Adipocyte (in vitro differentiated cells): ENCODE results near the gene MAP3K9.

Experiments used
- DNase-seq: peaks from one replicate; pipeline ENCODE4 v3.0.0-alpha.2; 2015; ENCODE audit warnings: low read depth
- H3K27me3 ChIP-seq: replicated peaks from 2 replicates; pipeline ENCODE4 v1.7.0; 2013; ENCODE audit warnings: mild to moderate bottlenecking, low read length, moderate library complexity; ENCODE audit not compliant: control insufficient read depth, insufficient read depth
- H3K36me3 ChIP-seq: 2 replicates; pipeline ENCODE4 v1.7.0; 2013; ENCODE audit warnings: low read length, mild to moderate bottlenecking, moderate library complexity; ENCODE audit not compliant: control insufficient read depth, insufficient read depth, severe bottlenecking
- H3K4me1 ChIP-seq: 2 replicates; pipeline ENCODE4 v1.7.0; 2013; ENCODE audit warnings: mild to moderate bottlenecking, low read length, moderate library complexity; ENCODE audit not compliant: control insufficient read depth, insufficient read depth
- H3K4me3 ChIP-seq: 2 replicates; pipeline ENCODE4 v1.7.0; 2013; ENCODE audit warnings: mild to moderate bottlenecking, low read length, moderate library complexity
- H3K9ac ChIP-seq: 2 replicates; pipeline ENCODE4 v1.7.0; 2013; ENCODE audit warnings: mild to moderate bottlenecking, low read length, moderate library complexity
- H3K9me3 ChIP-seq: 2 replicates; pipeline ENCODE4 v1.7.0; 2013; ENCODE audit warnings: mild to moderate bottlenecking, low read length, moderate library complexity; ENCODE audit not compliant: control insufficient read depth

Gene MAP3K9

GRCh38 chr14:70744641-70745040 lies 64.7 kb downstream of the MAP3K9 start:
- H3K4me3 ChIP-seq: no peak overlapping the region

GRCh38 chr14:70742316-70742715 lies 67.0 kb downstream of the MAP3K9 start:
- H3K4me1 ChIP-seq: no peaks in the 10 kb centered on the region
- H3K27me3 ChIP-seq: peaks cover 7% of the 10 kb centered on the region
- no peak for DNase-seq
- H3K9me3 ChIP-seq: no peaks in the 10 kb centered on the region
- H3K4me3 ChIP-seq: no peak overlapping the region
- no peaks in the 10 kb centered on the region for H3K36me3 ChIP-seq
- H3K9ac ChIP-seq: no peak overlapping the region

More at GRCh38 chr14:70744641-70745040, 64.7 kb downstream of the MAP3K9 start:
- DNase-seq: no peak
- Histone ChIP-seq H3K9me3 (no peaks in the 10 kb centered on the region), H3K4me1 (no peaks in the 10 kb centered on the region), H3K36me3 (no peaks in the 10 kb centered on the region), H3K27me3 (peaks cover 9% of the 10 kb centered on the region), H3K9ac (no peak overlapping the region)

DNA sequence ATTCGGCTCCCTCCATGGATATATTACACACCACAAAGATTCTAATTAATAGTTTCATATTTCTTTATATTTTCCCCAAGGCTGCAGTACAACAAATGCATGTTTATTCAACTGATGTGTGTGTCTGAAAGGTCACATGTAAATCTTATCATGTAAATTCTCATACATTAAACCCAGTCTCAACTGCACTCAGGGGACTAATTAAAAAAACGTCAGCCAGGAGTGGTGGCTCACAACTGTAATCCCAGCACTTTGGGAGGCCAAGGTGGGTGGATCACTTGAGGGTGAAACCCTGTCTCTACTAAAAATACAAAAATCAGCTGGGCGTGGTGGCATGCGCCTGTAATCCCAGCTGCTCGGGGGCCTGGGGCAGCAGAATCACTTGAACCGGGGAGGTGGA lies 67.8 kb downstream of the MAP3K9 start:
- no peak for DNase-seq
- Histone ChIP-seq H3K4me3 (no peak overlapping the region), H3K4me1 (no peaks in the 10 kb centered on the region), H3K9me3 (no peaks in the 10 kb centered on the region), H3K27me3 (peaks cover 7% of the 10 kb centered on the region), H3K9ac (no peak overlapping the region), H3K36me3 (no peaks in the 10 kb centered on the region)

DNA sequence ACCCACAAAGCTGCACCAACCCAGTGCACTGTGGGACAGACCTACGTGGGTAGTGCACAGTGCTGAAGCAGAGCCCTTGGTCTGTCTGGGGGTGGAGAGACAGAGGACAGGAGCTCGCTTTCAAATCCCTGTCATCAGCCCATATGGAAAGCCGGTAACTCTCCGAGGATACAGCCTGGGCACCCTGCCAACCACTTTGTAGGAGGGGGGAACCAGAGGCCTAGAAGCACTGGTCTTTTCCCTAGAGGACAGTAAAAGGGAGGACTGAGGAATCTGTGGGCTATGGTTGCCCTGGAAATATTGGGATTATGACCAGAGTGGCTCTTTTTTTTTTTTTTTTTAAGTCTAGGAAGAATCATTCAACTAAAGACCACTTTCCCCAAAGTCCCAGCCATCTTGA lies 74.3 kb downstream of the MAP3K9 start:
- Histone ChIP-seq H3K36me3 (no peaks in the 10 kb centered on the region), H3K4me3 (no peak overlapping the region), H3K9me3 (no peaks in the 10 kb centered on the region), H3K27me3 (peaks cover under 1% of the 10 kb centered on the region), H3K9ac (no peak overlapping the region), H3K4me1 (no peaks in the 10 kb centered on the region)
- DNase-seq: no peak

DNA sequence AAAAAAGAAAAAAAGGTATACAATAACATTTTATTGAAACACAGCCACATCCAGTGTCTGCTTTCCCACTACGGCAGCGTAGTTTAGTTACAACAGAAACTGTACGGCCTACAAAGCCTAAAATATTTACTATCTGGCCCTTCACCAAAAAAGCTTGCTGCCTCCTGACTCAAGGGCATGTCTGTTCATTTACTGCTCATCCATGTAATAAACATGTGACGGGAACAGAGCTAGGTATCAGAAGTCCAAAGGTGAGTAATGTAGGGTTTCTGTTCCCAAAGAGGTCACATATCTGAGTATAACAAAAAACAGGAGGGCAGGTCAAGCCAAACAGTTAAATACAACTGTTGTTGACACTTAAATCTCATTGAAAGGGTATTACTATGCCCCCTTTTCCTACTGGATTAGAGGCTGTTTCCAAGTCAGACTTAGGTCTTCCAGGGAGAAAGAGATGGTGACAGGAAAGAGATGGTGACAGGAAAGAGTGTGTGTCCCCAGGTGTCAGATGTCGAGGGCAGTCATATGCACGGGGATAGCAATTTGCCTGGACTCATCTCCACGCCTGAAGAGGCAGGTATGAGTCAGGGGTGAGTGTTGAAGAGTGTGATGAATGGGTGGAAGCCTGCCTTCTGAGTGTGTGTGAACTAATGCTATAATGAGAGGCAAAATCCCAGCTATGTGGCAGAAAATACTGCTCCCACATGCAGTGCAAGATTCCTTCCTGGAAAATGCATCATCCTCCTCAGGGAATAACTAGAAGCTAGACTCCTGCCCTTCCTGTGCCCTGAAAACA lies 77.7 kb downstream of the MAP3K9 start:
- Histone ChIP-seq H3K9ac (no peak overlapping the region), H3K4me1 (peaks cover 3% of the 10 kb centered on the region), H3K36me3 (no peaks in the 10 kb centered on the region), H3K4me3 (no peak overlapping the region), H3K27me3 (peaks cover 10% of the 10 kb centered on the region), H3K9me3 (no peaks in the 10 kb centered on the region)
- DNase-seq: no peak

- peaks cover 4% of the 10 kb centered on the region for H3K4me1 ChIP-seq
- DNase-seq: no peak
- H3K27me3 ChIP-seq: peaks cover 10% of the 10 kb centered on the region
- no peak overlapping the region for H3K4me3 ChIP-seq
- H3K9ac ChIP-seq: no peak overlapping the region
- H3K9me3 ChIP-seq: no peaks in the 10 kb centered on the region
- no peaks in the 10 kb centered on the region for H3K36me3 ChIP-seq
These were observed 78.9 kb downstream of the MAP3K9 start for GRCh38 chr14:70730393-70730792.

DNA sequence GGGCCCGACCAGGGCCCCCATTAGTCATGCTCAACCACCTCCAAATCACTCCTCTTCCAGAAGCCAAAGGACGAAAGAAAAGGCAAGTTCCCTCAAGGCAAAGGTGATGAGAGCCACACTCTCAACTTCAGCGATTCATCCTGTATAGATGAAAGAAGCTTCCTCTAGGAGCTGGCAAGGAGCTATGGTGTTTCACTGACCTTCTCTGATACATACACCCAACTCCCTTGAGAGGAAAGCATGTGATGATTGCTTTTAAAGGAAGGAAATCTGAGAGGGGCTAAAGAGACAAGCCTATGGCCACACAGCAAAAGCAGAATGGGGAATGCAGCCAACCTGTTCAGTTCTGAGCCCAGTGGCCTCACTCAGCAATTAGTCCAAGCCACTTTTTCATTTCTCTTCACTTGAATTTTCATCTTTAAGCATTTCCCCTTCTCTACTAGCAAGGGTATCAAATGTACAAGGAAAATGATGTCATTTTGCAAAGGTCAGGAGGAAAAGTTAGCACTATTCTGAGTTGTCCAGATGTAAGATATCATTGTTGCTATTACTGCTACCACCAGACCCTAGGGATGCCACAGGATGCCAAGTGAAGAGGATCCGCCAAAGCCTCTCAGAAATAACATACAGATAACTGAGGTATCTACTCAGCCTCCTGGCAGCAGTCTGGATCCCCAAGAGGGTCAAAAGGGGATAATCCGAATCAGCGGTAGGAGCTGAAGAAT lies 82.5 kb downstream of the MAP3K9 start:
- H3K4me1 ChIP-seq: peaks cover 6% of the 10 kb centered on the region
- H3K27me3 ChIP-seq: peaks cover 36% of the 10 kb centered on the region
- no peak overlapping the region for H3K9ac ChIP-seq
- no peaks in the 10 kb centered on the region for H3K36me3 ChIP-seq
- H3K4me3 ChIP-seq: no peak overlapping the region
- H3K9me3 ChIP-seq: no peaks in the 10 kb centered on the region
- DNase-seq: no peak

GRCh38 chr14:70724944-70725343 lies 84.4 kb downstream of the MAP3K9 start:
- Histone ChIP-seq H3K4me1 (peaks cover 14% of the 10 kb centered on the region), H3K27me3 (peaks cover 36% of the 10 kb centered on the region), H3K36me3 (no peaks in the 10 kb centered on the region), H3K9ac (no peak overlapping the region), H3K9me3 (no peaks in the 10 kb centered on the region), H3K4me3 (no peak overlapping the region)
- no peak for DNase-seq

DNA sequence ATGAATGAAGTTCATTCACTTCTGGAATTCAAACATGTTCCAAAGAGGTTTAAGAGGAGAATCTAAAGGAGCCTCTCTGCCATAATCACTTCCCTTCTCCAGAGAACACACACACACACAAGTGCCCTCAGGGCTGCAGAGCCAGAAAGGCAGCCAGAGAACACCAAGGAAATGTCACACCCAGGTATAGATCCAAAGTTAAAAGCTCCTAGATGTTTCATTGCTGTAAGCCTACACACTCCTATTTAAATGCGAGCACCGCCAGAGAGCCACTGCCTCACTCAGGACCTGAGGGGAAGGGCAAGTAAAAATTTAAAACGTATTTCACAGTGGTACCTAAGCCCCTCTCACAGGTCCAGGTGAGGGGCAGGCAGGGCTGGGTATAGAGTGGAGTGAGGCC lies 85.2 kb downstream of the MAP3K9 start:
- no peak overlapping the region for H3K4me3 ChIP-seq
- H3K36me3 ChIP-seq: no peaks in the 10 kb centered on the region
- H3K4me1 ChIP-seq: peaks cover 14% of the 10 kb centered on the region
- no peaks in the 10 kb centered on the region for H3K9me3 ChIP-seq
- no peak overlapping the region for H3K9ac ChIP-seq
- peaks cover 33% of the 10 kb centered on the region for H3K27me3 ChIP-seq
- DNase-seq: no peak

DNA sequence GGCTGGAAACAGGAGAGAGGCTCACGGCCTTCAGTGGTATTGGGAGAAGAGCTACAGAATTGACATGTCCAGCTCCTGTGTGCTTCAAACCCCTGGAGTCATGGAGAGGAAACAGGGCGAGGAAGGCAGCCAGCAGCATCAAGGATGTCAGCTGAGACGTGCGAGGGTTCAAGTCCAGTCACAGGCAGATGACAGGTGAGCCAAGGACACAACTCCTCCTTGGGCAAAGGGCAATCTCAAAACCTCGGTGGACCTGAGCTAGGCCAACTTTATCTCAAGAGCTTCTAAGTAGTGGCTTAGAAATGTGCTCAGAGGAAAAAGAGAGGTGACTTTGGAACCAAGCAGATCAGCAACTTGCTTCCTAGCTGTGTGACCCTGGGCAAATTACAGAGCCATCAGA lies 86.0 kb downstream of the MAP3K9 start:
- DNase-seq: no peak
- H3K9ac ChIP-seq: no peak overlapping the region
- H3K36me3 ChIP-seq: no peaks in the 10 kb centered on the region
- H3K4me1 ChIP-seq: peaks cover 14% of the 10 kb centered on the region
- no peaks in the 10 kb centered on the region for H3K9me3 ChIP-seq
- no peak overlapping the region for H3K4me3 ChIP-seq
- H3K27me3 ChIP-seq: peaks cover 37% of the 10 kb centered on the region

- DNase-seq: no peak
These were observed 86.9 kb downstream of the MAP3K9 start for GRCh38 chr14:70722418-70722817.

More at GRCh38 chr14:70722418-70722817, 86.9 kb downstream of the MAP3K9 start:
- Histone ChIP-seq H3K9ac (no peak overlapping the region), H3K9me3 (no peaks in the 10 kb centered on the region), H3K4me3 (no peak overlapping the region), H3K27me3 (peaks cover 41% of the 10 kb centered on the region), H3K36me3 (no peaks in the 10 kb centered on the region), H3K4me1 (peaks cover 14% of the 10 kb centered on the region)
